Motor neuron (in vitro differentiated cells): ENCODE measurements around the gene KCNK2. TPM values are rescaled to one million over a fixed set of nuclear protein-coding genes. Genes with fewer than 3 reads are reported as not detected.

ENCODE experiments used
- ATAC-seq, 8 experiments: fragments of 200-7000 bp; cut with Tn5 transposase; replicated peaks in 6 of 8; 2 replicates each; pipeline ENCODE4 v1.8.0; 2021; ENCODE audit warnings: mild to moderate bottlenecking in 8 of 8, moderate library complexity in 8 of 8
- H3K27ac ChIP-seq, 2 donors: fragments of 250-450 bp; sonication (Bioruptor Pico); 2 replicates each; pipeline ENCODE4 v1.9.0; 2021; ENCODE audit warnings: antibody characterized with exemption in 2 of 2, mild to moderate bottlenecking in 2 of 2, moderate library complexity in 1 of 2
- H3K4me1 ChIP-seq, 2 donors: fragments of 250-450 bp; sonication (Bioruptor Pico); replicated peaks in 1 of 2; 2 replicates each; pipeline ENCODE4 v1.6.1; 2021; ENCODE audit warnings: antibody characterized with exemption in 2 of 2, mild to moderate bottlenecking in 2 of 2, moderate library complexity in 1 of 2
- H3K4me3 ChIP-seq, 5 donors: fragments of 250-450 bp; sonication (Bioruptor Pico); 2 replicates each; pipeline ENCODE4 v1.9.0; 2021; ENCODE audit warnings: antibody characterized with exemption in 5 of 5, mild to moderate bottlenecking in 5 of 5, moderate library complexity in 4 of 5
- WGBS, 10 experiments: fragments of 450-650 bp; shearing (Covaris generic); methylation state at CpG; one replicate each; pipeline ENCODE4 v1.0.0; 2022; 5-methylcytosine and 5-hydroxymethylcytosine counted together
- in situ Hi-C, 9 experiments: fragments of 400-800 bp; cut with MboI; loops; one replicate each; pipeline ENCODE4 v1.15.0; 2021; ENCODE audit warnings: low sequenced_read_pairs in 9 of 9, low pct_unique_long_range_greater_than_20kb in 2 of 9; ENCODE audit not compliant: unreplicated experiment in 9 of 9
- total RNA-seq, 8 experiments: library from RNA; unstranded; fragments of 300-600 nt; gene quantifications; 2 replicates each; pipeline versions ENCODE4 v1.2.3 to v1.2.4, GENCODE V29; 2022

KCNK2 gene
- total RNA-seq, 8 experiments from 2014 or later = 2.6 to 36.3 (median 17.2) TPM

- 57 to 100% (median 91%) methylated on average over 1 of the region's 1 CpG; no CpG with 5 or more reads in 3 of the 10 experiments for WGBS, 10 experiments
- H3K27ac ChIP-seq = no peak overlapping the region
- ATAC-seq = no peak
- in situ Hi-C loops = no loop called here
- no peak overlapping the region for H3K4me3 ChIP-seq
- peaks cover 4 to 8% of the 10 kb centered on the region in 2 donors for H3K4me1 ChIP-seq
These were observed 169.6 kb downstream of the KCNK2 start for GRCh38 chr1:215252164-215252563.

GRCh38 chr1:215256936-215257679, 174.6 kb downstream of the KCNK2 start:
- H3K4me1 ChIP-seq = peaks cover 8 to 10% of the 10 kb centered on the region in 2 donors
- no peak overlapping the region for H3K27ac ChIP-seq
- in situ Hi-C loops = no loop called here
- no peak overlapping the region for H3K4me3 ChIP-seq
- ATAC-seq = peak in 4 of 8 experiments; percentile 14 to 93 (median 73)
- WGBS, 10 experiments = 48 to 93% (median 80%) methylated on average over 1 to 3 of the region's 3 CpGs; no CpG with 5 or more reads in 1 of the 10 experiments

GRCh38 chr1:215260711-215261110, 178.2 kb downstream of the KCNK2 start:
- WGBS, 10 experiments = 31 to 100% (median 87%) methylated on average over 1 to 4 of the region's 5 CpGs; no CpG with 5 or more reads in 1 of the 10 experiments
- no peak overlapping the region for H3K27ac ChIP-seq
- peaks cover 8 to 10% of the 10 kb centered on the region in 2 donors for H3K4me1 ChIP-seq
- H3K4me3 ChIP-seq = no peak overlapping the region
- in situ Hi-C loops = no loop called here
- ATAC-seq = no peak

GRCh38 chr1:215262106-215262505, 179.6 kb downstream of the KCNK2 start:
- in situ Hi-C loops = no loop called here
- Histone ChIP-seq H3K4me3 (no peak overlapping the region), H3K4me1 (peaks cover 3 to 4% of the 10 kb centered on the region in 2 donors), H3K27ac (no peak overlapping the region)
- 50 to 100% (median 57%) methylated on average over 1 of the region's 1 CpG; no CpG with 5 or more reads in 5 of the 10 experiments for WGBS, 10 experiments
- ATAC-seq = no peak

- no peak overlapping the region for H3K27ac ChIP-seq
- in situ Hi-C loops = no loop called here
- ATAC-seq = no peak
- no peaks in the 10 kb centered on the region for H3K4me1 ChIP-seq
- 0 to 100% (median 71%) methylated on average over 1 of the region's 1 CpG; no CpG with 5 or more reads in 5 of the 10 experiments for WGBS, 10 experiments
- H3K4me3 ChIP-seq = no peak overlapping the region
These were observed 181.1 kb downstream of the KCNK2 start for GRCh38 chr1:215263636-215264035.

GRCh38 chr1:215264649-215265048, 182.1 kb downstream of the KCNK2 start:
- in situ Hi-C loops = no loop called here

GRCh38 chr1:215267495-215267894, 185.0 kb downstream of the KCNK2 start:
- H3K4me1 ChIP-seq = no peaks in the 10 kb centered on the region
- ATAC-seq = no peak
- no peak overlapping the region for H3K4me3 ChIP-seq
- no peak overlapping the region for H3K27ac ChIP-seq
- in situ Hi-C loops = no loop called here
- WGBS, 10 experiments = 0 to 100% (median 68%) methylated on average over 1 of the region's 1 CpG; no CpG with 5 or more reads in 2 of the 10 experiments

More at GRCh38 chr1:215264649-215265048, 182.1 kb downstream of the KCNK2 start:
- Histone ChIP-seq H3K27ac (no peak overlapping the region), H3K4me1 (no peaks in the 10 kb centered on the region), H3K4me3 (no peak overlapping the region)
- no peak for ATAC-seq
- 67 to 100% (median 98%) methylated on average over 1 to 3 of the region's 3 CpGs for WGBS, 10 experiments

GRCh38 chr1:215269955-215270354, 187.4 kb downstream of the KCNK2 start:
- 0 to 100% (median 80%) methylated on average over 1 to 3 of the region's 3 CpGs; no CpG with 5 or more reads in 1 of the 10 experiments for WGBS, 10 experiments
- no peak for ATAC-seq
- H3K27ac ChIP-seq = no peak overlapping the region
- H3K4me1 ChIP-seq = peaks cover 0 to 2% of the 10 kb centered on the region in 2 donors
- in situ Hi-C loops = no loop called here
- H3K4me3 ChIP-seq = no peak overlapping the region

- 38 to 97% (median 75%) methylated on average over 2 to 5 of the region's 5 CpGs for WGBS, 10 experiments
- in situ Hi-C loops = no loop called here
- H3K4me3 ChIP-seq = no peak overlapping the region
- H3K4me1 ChIP-seq = peaks cover 0 to 2% of the 10 kb centered on the region in 2 donors
- H3K27ac ChIP-seq = no peak overlapping the region
- peak in 1 of 8 experiments; percentile 19 for ATAC-seq
These were observed 191.4 kb downstream of the KCNK2 start for GRCh38 chr1:215273838-215274516.

- no peak overlapping the region for H3K27ac ChIP-seq
- in situ Hi-C loops = no loop called here
- 22 to 100% (median 83%) methylated on average over 1 of the region's 1 CpG; no CpG with 5 or more reads in 3 of the 10 experiments for WGBS, 10 experiments
- no peak overlapping the region for H3K4me3 ChIP-seq
- ATAC-seq = no peak
- H3K4me1 ChIP-seq = peaks cover 0 to 2% of the 10 kb centered on the region in 2 donors
These were observed 194.0 kb downstream of the KCNK2 start for GRCh38 chr1:215276582-215276981.

GRCh38 chr1:215277532-215277931, 195.0 kb downstream of the KCNK2 start:
- Histone ChIP-seq H3K4me3 (no peak overlapping the region), H3K4me1 (peaks cover 0 to 2% of the 10 kb centered on the region in 2 donors), H3K27ac (no peak overlapping the region)
- in situ Hi-C loops = no loop called here
- peak in 1 of 8 experiments; percentile 26 for ATAC-seq
- WGBS, 10 experiments = 0 to 80% (median 56%) methylated on average over 1 to 2 of the region's 2 CpGs

- WGBS, 10 experiments = 40 to 95% (median 86%) methylated on average over 1 to 3 of the region's 3 CpGs; no CpG with 5 or more reads in 3 of the 10 experiments
These were observed 197.1 kb downstream of the KCNK2 start for GRCh38 chr1:215279682-215280081.

GRCh38 chr1:215282557-215282956, 200.0 kb downstream of the KCNK2 start:
- Histone ChIP-seq H3K27ac (no peak overlapping the region), H3K4me3 (no peak overlapping the region), H3K4me1 (peaks cover 2 to 18% of the 10 kb centered on the region in 2 donors)
- in situ Hi-C loops = no loop called here
- no peak for ATAC-seq
- 17 to 100% (median 94%) methylated on average over 1 to 3 of the region's 3 CpGs for WGBS, 10 experiments

More at GRCh38 chr1:215279682-215280081, 197.1 kb downstream of the KCNK2 start:
- Histone ChIP-seq H3K27ac (no peak overlapping the region), H3K4me1 (peaks cover 2 to 11% of the 10 kb centered on the region in 2 donors), H3K4me3 (no peak overlapping the region)
- in situ Hi-C loops = no loop called here
- ATAC-seq = no peak
